Astrocyte (in vitro differentiated cells and primary cell): ENCODE data around the gene PCGF3. TPM values are rescaled to one million over a fixed set of nuclear protein-coding genes. Genes with fewer than 3 reads are reported as not detected.

Experiments used
- DNase-seq: peaks from one replicate; pipeline ENCODE4 v3.0.0-alpha.2; 2010; ENCODE audit warnings: low read depth
- FAIRE-seq: peaks from 2 replicates; lab custom pipeline; 2011; peaks lifted over from hg19 to GRCh38; lab: Jason Lieb, UNC
- H2AFZ ChIP-seq: 2 replicates; pipeline ENCODE4 v1.6.0; 2012; ENCODE audit warnings: low read depth, low read length, inconsistent platforms
- H3K27ac ChIP-seq: 2 replicates; pipeline ENCODE4 v1.5.1; 2011; ENCODE audit warnings: low read depth, low read length, inconsistent platforms
- H3K27me3 ChIP-seq: 2 replicates; pipeline ENCODE4 v1.6.0; 2011; ENCODE audit warnings: low read length, inconsistent platforms; ENCODE audit not compliant: insufficient read depth
- H3K36me3 ChIP-seq: 2 replicates; pipeline ENCODE4 v1.5.1; 2011; ENCODE audit warnings: low read length, inconsistent platforms; ENCODE audit not compliant: insufficient read depth
- H3K4me1 ChIP-seq: 2 replicates; pipeline ENCODE4 v1.5.1; 2011; ENCODE audit warnings: low read length, inconsistent platforms; ENCODE audit not compliant: insufficient read depth
- H3K4me2 ChIP-seq: 2 replicates; pipeline ENCODE4 v1.6.0; 2012; ENCODE audit warnings: low read length, inconsistent platforms
- H3K4me3 ChIP-seq: 2 replicates; pipeline ENCODE4 v1.5.1; 2011; ENCODE audit warnings: low read depth, mild to moderate bottlenecking, low read length, inconsistent platforms; ENCODE audit not compliant: insufficient read depth
- H3K79me2 ChIP-seq: 2 replicates; pipeline ENCODE4 v1.6.0; 2012; ENCODE audit warnings: mild to moderate bottlenecking, low read length, inconsistent platforms; ENCODE audit not compliant: insufficient read depth
- H3K9ac ChIP-seq: 2 replicates; pipeline ENCODE4 v1.6.0; 2012; ENCODE audit warnings: mild to moderate bottlenecking, low read length, inconsistent platforms
- H3K9me3 ChIP-seq: 2 replicates; pipeline ENCODE4 v1.5.1; 2012; ENCODE audit warnings: low read depth, mild to moderate bottlenecking, low read length, inconsistent platforms; ENCODE audit not compliant: insufficient read depth
- H4K20me1 ChIP-seq: 2 replicates; pipeline ENCODE4 v1.6.0; 2012; ENCODE audit warnings: low read length, inconsistent platforms; ENCODE audit not compliant: insufficient read depth
- H3K27ac Mint-ChIP-seq: one replicate; pipeline ENCODE4 v1.8.0; 2021; ENCODE audit warnings: mild to moderate bottlenecking, mixed read lengths; ENCODE audit not compliant: unreplicated experiment
- H3K27me3 Mint-ChIP-seq: one replicate; pipeline ENCODE4 v1.8.0; 2021; ENCODE audit warnings: low read depth, mixed read lengths; ENCODE audit not compliant: unreplicated experiment
- H3K36me3 Mint-ChIP-seq: one replicate; pipeline ENCODE4 v1.8.0; 2021; ENCODE audit warnings: low read depth, mixed read lengths; ENCODE audit not compliant: unreplicated experiment
- H3K4me1 Mint-ChIP-seq: one replicate; pipeline ENCODE4 v1.8.0; 2021; ENCODE audit warnings: low read depth, mixed read lengths; ENCODE audit not compliant: unreplicated experiment
- H3K4me3 Mint-ChIP-seq: one replicate; pipeline ENCODE4 v1.8.0; 2021; ENCODE audit warnings: mild to moderate bottlenecking, moderate library complexity, mixed read lengths; ENCODE audit not compliant: unreplicated experiment
- H3K9me3 Mint-ChIP-seq: one replicate; pipeline ENCODE4 v1.8.0; 2021; ENCODE audit warnings: mild to moderate bottlenecking, mixed read lengths; ENCODE audit not compliant: unreplicated experiment
- EZH2 ChIP-seq: IDR thresholded peaks from 2 replicates; pipeline ENCODE4 v1.6.1; 2012; ENCODE audit warnings: mild to moderate bottlenecking, low read length, inconsistent platforms; ENCODE audit not compliant: insufficient read depth
- total RNA-seq: library from RNA; stranded (reverse); gene quantifications from 2 replicates; pipeline ENCODE4 v1.2.1, GENCODE V29; 2021
- TF ChIP-seq, protein P1 (sequence below): IDR thresholded peaks from 2 replicates; pipeline ENCODE4 v1.5.1; 2011; ENCODE audit warnings: low read depth, mild to moderate bottlenecking, inconsistent platforms, low read length, moderate library complexity; ENCODE audit not compliant: insufficient read depth

PCGF3 gene
- total RNA-seq, 1 donor from 2014 or later: 65.7 TPM

DNA sequence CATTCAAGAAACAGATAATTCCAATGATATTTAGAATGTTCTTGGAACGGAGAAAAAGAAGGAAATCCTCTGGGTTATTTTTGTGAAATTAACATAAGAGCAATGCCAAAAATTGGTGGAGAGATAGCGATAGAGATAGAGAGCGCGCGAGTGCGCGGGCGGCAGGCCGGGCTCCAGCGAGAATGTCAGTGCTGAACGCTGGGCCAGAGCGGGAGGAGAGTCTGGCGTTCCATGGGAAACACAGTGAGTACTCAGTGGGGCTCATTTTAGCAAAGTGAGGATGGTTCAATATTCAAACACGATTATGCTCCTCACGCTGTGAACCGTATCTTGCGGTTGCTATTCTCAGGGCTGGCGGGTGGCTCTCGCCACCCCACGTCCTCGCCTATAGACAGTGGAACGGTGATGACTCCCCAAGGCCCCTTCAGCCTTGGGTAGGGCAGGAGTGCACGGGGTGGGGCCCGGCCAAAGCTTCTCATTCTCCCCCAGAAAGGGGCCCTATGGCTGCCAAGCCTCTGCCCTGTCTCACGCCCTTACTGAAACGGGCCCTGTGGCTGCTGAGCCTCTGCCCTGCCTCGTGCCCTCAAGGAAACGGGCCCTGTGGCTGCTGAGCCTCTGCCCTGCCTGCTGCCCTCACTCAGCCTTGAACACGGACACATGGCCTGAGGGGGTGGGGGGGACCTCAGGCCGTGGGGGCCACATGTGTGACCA, 103.4 kb downstream of the PCGF3 start:
- peaks cover 13% of the 10 kb centered on the region for H3K9me3 Mint-ChIP-seq
- H3K4me1 Mint-ChIP-seq: no peaks in the 10 kb centered on the region
- H3K36me3 Mint-ChIP-seq: peaks cover 4% of the 10 kb centered on the region
- Histone ChIP-seq H3K4me2 (no peak overlapping the region), H3K79me2 (no peaks in the 10 kb centered on the region), H4K20me1 (no peaks in the 10 kb centered on the region), H2AFZ (no peak overlapping the region), H3K4me3 (no peak overlapping the region), H3K4me1 (no peaks in the 10 kb centered on the region), H3K27me3 (peaks cover 19% of the 10 kb centered on the region), H3K9ac (no peak overlapping the region), H3K27ac (no peak overlapping the region), H3K36me3 (no peaks in the 10 kb centered on the region), H3K9me3 (no peaks in the 10 kb centered on the region)
- no peak overlapping the region for H3K27ac Mint-ChIP-seq
- H3K4me3 Mint-ChIP-seq: no peak overlapping the region
- FAIRE-seq (no peak), DNase-seq (no peak)
- TF ChIP-seq, protein P1, sequence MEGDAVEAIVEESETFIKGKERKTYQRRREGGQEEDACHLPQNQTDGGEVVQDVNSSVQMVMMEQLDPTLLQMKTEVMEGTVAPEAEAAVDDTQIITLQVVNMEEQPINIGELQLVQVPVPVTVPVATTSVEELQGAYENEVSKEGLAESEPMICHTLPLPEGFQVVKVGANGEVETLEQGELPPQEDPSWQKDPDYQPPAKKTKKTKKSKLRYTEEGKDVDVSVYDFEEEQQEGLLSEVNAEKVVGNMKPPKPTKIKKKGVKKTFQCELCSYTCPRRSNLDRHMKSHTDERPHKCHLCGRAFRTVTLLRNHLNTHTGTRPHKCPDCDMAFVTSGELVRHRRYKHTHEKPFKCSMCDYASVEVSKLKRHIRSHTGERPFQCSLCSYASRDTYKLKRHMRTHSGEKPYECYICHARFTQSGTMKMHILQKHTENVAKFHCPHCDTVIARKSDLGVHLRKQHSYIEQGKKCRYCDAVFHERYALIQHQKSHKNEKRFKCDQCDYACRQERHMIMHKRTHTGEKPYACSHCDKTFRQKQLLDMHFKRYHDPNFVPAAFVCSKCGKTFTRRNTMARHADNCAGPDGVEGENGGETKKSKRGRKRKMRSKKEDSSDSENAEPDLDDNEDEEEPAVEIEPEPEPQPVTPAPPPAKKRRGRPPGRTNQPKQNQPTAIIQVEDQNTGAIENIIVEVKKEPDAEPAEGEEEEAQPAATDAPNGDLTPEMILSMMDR: no peak
- no peak for TF ChIP-seq EZH2
- H3K27me3 Mint-ChIP-seq: peaks cover 55% of the 10 kb centered on the region

- Histone ChIP-seq H3K9me3 (no peaks in the 10 kb centered on the region), H3K27ac (no peak overlapping the region), H3K79me2 (no peaks in the 10 kb centered on the region), H4K20me1 (no peaks in the 10 kb centered on the region), H3K4me1 (no peaks in the 10 kb centered on the region), H3K9ac (no peak overlapping the region), H3K36me3 (no peaks in the 10 kb centered on the region), H2AFZ (no peak overlapping the region), H3K27me3 (peaks cover 35% of the 10 kb centered on the region), H3K4me3 (no peak overlapping the region), H3K4me2 (no peak overlapping the region)
- no peak for DNase-seq
- H3K27ac Mint-ChIP-seq: no peak overlapping the region
- H3K9me3 Mint-ChIP-seq: peaks cover 7% of the 10 kb centered on the region
- no peak overlapping the region for H3K4me3 Mint-ChIP-seq
- H3K36me3 Mint-ChIP-seq: peaks cover 4% of the 10 kb centered on the region
- H3K27me3 Mint-ChIP-seq: peaks cover 67% of the 10 kb centered on the region
- peaks cover 1% of the 10 kb centered on the region for H3K4me1 Mint-ChIP-seq
- TF ChIP-seq, protein P1: no peak
- FAIRE-seq: no peak
Measured at GRCh38 chr4:813900-814299, 108.3 kb downstream of the PCGF3 start.

GRCh38 chr4:814312-814850, 108.7 kb downstream of the PCGF3 start:
- no peak overlapping the region for H3K4me3 ChIP-seq
- no peak overlapping the region for H3K27ac ChIP-seq
- H3K36me3 ChIP-seq: no peaks in the 10 kb centered on the region
- H3K27ac Mint-ChIP-seq: no peak overlapping the region
- no peak for DNase-seq
- no peak for FAIRE-seq
- H3K9me3 ChIP-seq: no peaks in the 10 kb centered on the region
- H4K20me1 ChIP-seq: no peaks in the 10 kb centered on the region
- H3K4me3 Mint-ChIP-seq: no peak overlapping the region
- H3K4me1 Mint-ChIP-seq: peaks cover 1% of the 10 kb centered on the region
- peaks cover 4% of the 10 kb centered on the region for H3K36me3 Mint-ChIP-seq
- peaks cover 35% of the 10 kb centered on the region for H3K27me3 ChIP-seq
- H3K27me3 Mint-ChIP-seq: peaks cover 70% of the 10 kb centered on the region
- H3K79me2 ChIP-seq: no peaks in the 10 kb centered on the region
- no peak for TF ChIP-seq EZH2
- TF ChIP-seq, protein P1: no peak
- no peak overlapping the region for H3K4me2 ChIP-seq
- no peak overlapping the region for H2AFZ ChIP-seq
- H3K4me1 ChIP-seq: no peaks in the 10 kb centered on the region
- peaks cover 7% of the 10 kb centered on the region for H3K9me3 Mint-ChIP-seq
- no peak overlapping the region for H3K9ac ChIP-seq
